GM12878 (cell line): Measurements from ENCODE around the gene NIPA2. TPM values are rescaled to one million over a fixed set of nuclear protein-coding genes. Genes with fewer than 3 reads are reported as not detected.

Experiments
- ATAC-seq: fragments of 200-7000 bp; cut with Tn5 transposase; 3 replicates; pipeline ENCODE4 v1.9.1; 2020; ENCODE audit warnings: mild to moderate bottlenecking, moderate library complexity
- BruUV-seq: library from RNA; stranded (reverse); fragments of 400-500 nt; replicated peaks from 2 replicates; lab custom pipeline; 2021; lab: Mats Ljungman, UMichigan
- CTCF ChIA-PET: fragments of 300-600 bp; sonication (Branson Sonifier 250); formaldehyde crosslinking; extraction: SDS; loops from one replicate; lab custom pipeline; 2021; ENCODE audit warnings: inconsistent platforms; lab: Yijun Ruan, JAX
- POLR2A ChIA-PET: fragments of 350-600 bp; formaldehyde crosslinking; extraction: SDS; loops from one replicate; lab custom pipeline; 2021; ENCODE audit warnings: inconsistent platforms; lab: Charles Lee
- RAD21 ChIA-PET: fragments of 300-600 bp; sonication (Branson Sonifier 250); formaldehyde crosslinking; loops from one replicate; lab custom pipeline; 2023; ENCODE audit warnings: antibody characterized with exemption; ENCODE audit not compliant: unreplicated experiment; lab: Charles Lee
- SMC1A ChIA-PET: fragments of 300-600 bp; sonication (Branson Sonifier 250); formaldehyde crosslinking; loops from one replicate; lab custom pipeline; 2023; ENCODE audit not compliant: unreplicated experiment, uncharacterized antibody; lab: Charles Lee
- DNase-seq: peaks from one replicate; pipeline ENCODE4 v3.0.0-alpha.2; 2011; ENCODE audit warnings: low read depth, low spot score
- FAIRE-seq: peaks from 3 replicates; lab custom pipeline; 2011; peaks lifted over from hg19 to GRCh38; lab: Jason Lieb, UNC
- H2AFZ ChIP-seq: 2 replicates; pipeline ENCODE4 v1.6.0; 2011; ENCODE audit warnings: low read depth, low read length, control low read depth; ENCODE audit not compliant: control insufficient read depth
- H3K27ac ChIP-seq: 2 replicates; pipeline ENCODE4 v1.5.1; 2011; ENCODE audit warnings: control low read depth; ENCODE audit not compliant: control insufficient read depth, insufficient read depth
- H3K27me3 ChIP-seq, 2 experiments: replicated peaks in 1 of 2; 2 replicates each; pipeline versions ENCODE4 v1.6.0 to v1.6.1; 2011; ENCODE audit warnings: low read length in 1 of 2; ENCODE audit not compliant: control insufficient read depth in 2 of 2, insufficient read depth in 2 of 2
- H3K36me3 ChIP-seq, 2 experiments: 2 replicates each; pipeline ENCODE4 v1.5.1; 2011; ENCODE audit warnings: low read length in 1 of 2; ENCODE audit not compliant: control insufficient read depth in 2 of 2, insufficient read depth in 2 of 2
- H3K4me1 ChIP-seq: 2 replicates; pipeline ENCODE4 v1.6.1; 2011; ENCODE audit warnings: mild to moderate bottlenecking, low read length, moderate library complexity, mixed read lengths; ENCODE audit not compliant: control insufficient read depth, insufficient read depth
- H3K4me2 ChIP-seq: 2 replicates; pipeline ENCODE4 v1.6.0; 2011; ENCODE audit warnings: control low read depth; ENCODE audit not compliant: control insufficient read depth, insufficient read depth
- H3K4me3 ChIP-seq: fragments of 200-600 bp; sonication (generic); 2 replicates; pipeline ENCODE4 v1.5.1; 2016
- H3K79me2 ChIP-seq: 2 replicates; pipeline ENCODE4 v1.6.0; 2011; ENCODE audit warnings: low read length; ENCODE audit not compliant: control insufficient read depth, insufficient read depth
- H3K9ac ChIP-seq: 2 replicates; pipeline ENCODE4 v1.8.0; 2011; ENCODE audit warnings: low read length, control low read depth, mixed read lengths; ENCODE audit not compliant: control insufficient read depth, insufficient read depth
- H3K9me3 ChIP-seq: replicated peaks from 3 replicates; pipeline ENCODE4 v1.5.1; 2011; ENCODE audit warnings: mild to moderate bottlenecking, low read length; ENCODE audit not compliant: control insufficient read depth, insufficient read depth
- H4K20me1 ChIP-seq: 2 replicates; pipeline ENCODE4 v1.6.0; 2011; ENCODE audit not compliant: control insufficient read depth, insufficient read depth
- CHD1 ChIP-seq: IDR thresholded peaks from 2 replicates; pipeline ENCODE4 v1.6.1; 2012; ENCODE audit warnings: low read depth, low read length, improper control_type of control experiment
- EGR1 ChIP-seq, 2 experiments: IDR thresholded peaks; 1 replicate in 1 of 2; 2 replicates in 1 of 2; pipeline ENCODE4 v1.6.1; 2011 to 2012; ENCODE audit warnings: low read depth in 2 of 2, low read length in 2 of 2, borderline replicate concordance in 1 of 2, mild to moderate bottlenecking in 1 of 2, moderate library complexity in 1 of 2
- GATAD2B ChIP-seq: fragments of 450-650 bp; conservative IDR thresholded peaks from 2 replicates; pipeline ENCODE4 v1.6.1; 2017; ENCODE audit warnings: low read depth, mild to moderate bottlenecking, moderate library complexity
- IKZF2 ChIP-seq, 2 experiments: fragments of 450-650 bp; IDR thresholded peaks; 2 replicates each; pipeline ENCODE4 v1.6.1; 2017; ENCODE audit warnings: mild to moderate bottlenecking in 2 of 2, moderate library complexity in 2 of 2
- NFIC ChIP-seq: IDR thresholded peaks from 2 replicates; pipeline ENCODE4 v1.6.1; 2012; ENCODE audit warnings: low read depth, mild to moderate bottlenecking, inconsistent platforms, low read length, moderate library complexity
- POLR2AphosphoS5 ChIP-seq: IDR thresholded peaks from 2 replicates; pipeline ENCODE4 v1.6.1; 2011; ENCODE audit warnings: mild to moderate bottlenecking, low read length, inconsistent platforms
- SP1 ChIP-seq: IDR thresholded peaks from one replicate; pipeline ENCODE4 v1.6.1; 2011; ENCODE audit warnings: low read depth, low read length
- SREBF2 ChIP-seq: IDR thresholded peaks from 2 replicates; pipeline ENCODE4 v1.6.1; 2012; ENCODE audit warnings: mild to moderate bottlenecking, low read length
- SUPT20H ChIP-seq: IDR thresholded peaks from 2 replicates; pipeline ENCODE4 v1.6.1; 2011; ENCODE audit warnings: low read depth, mild to moderate bottlenecking, low read length, moderate library complexity, borderline replicate concordance; ENCODE audit not compliant: control insufficient read depth
- WGBS: methylation state at CpG from one replicate; pipeline ENCODE4 v1.1.6; 2016; ENCODE audit warnings: low lambda C conversion rate; ENCODE audit not compliant: insufficient replicate concordance, insufficient coverage; ENCODE audit errors: missing lambda C conversion rate; 5-methylcytosine and 5-hydroxymethylcytosine counted together
- in situ Hi-C: fragments of 300-500 bp; cut with MboI; formaldehyde crosslinking; loops from 9 replicates; pipeline ENCODE4 v1.14.3; 2018; ENCODE audit warnings: mixed read lengths
- intact Hi-C: fragments of 100-400 bp; cut with micrococcal nuclease; formaldehyde crosslinking; loops from one replicate; pipeline ENCODE4 v1.14.2; 2022; ENCODE audit not compliant: unreplicated experiment
- polyA plus RNA-seq, 11 experiments: library from polyadenylated mRNA; depleted of rRNA in 4 of 11; unstranded in 6 of 11; stranded (reverse) in 5 of 11; fragments of >200 nt; fragmentation: Nextera tagmentation in 4 of 11; fragmentation: Illumina TruSeq in 1 of 11; extraction: Ambion mirVana in 4 of 11; extraction: Trizol in 1 of 11; gene quantifications; 1 replicate in 1 of 11; 2 replicates in 10 of 11; pipeline versions ENCODE4 v1.2.1 to v1.2.3, GENCODE V29; 2011 to 2016; ENCODE audit warnings: inconsistent platforms in 2 of 11, missing spikeins in 2 of 11, low read depth in 1 of 11
- total RNA-seq, 4 experiments: library from RNA; depleted of rRNA in 3 of 4; stranded (reverse); fragments of >200 nt in 3 of 4; fragmentation: Illumina TruSeq in 1 of 4; extraction: Trizol in 1 of 4; gene quantifications; 2 replicates each; pipeline versions ENCODE4 v1.2.1 to v1.2.3, GENCODE V29; 2013 to 2021
- TF ChIP-seq, protein P1 (sequence below): IDR thresholded peaks from 2 replicates; pipeline ENCODE4 v1.6.1; 2011; ENCODE audit warnings: borderline replicate concordance, low read depth, mild to moderate bottlenecking, moderate library complexity, mixed read lengths, low read length; ENCODE audit not compliant: insufficient read depth; ENCODE audit errors: extremely low read length
- TF ChIP-seq, protein P2 (sequence below): IDR thresholded peaks from 2 replicates; pipeline ENCODE4 v1.6.1; 2012; ENCODE audit warnings: mild to moderate bottlenecking, low read depth, low read length

NIPA2 gene
- total and polyA plus RNA-seq, 10 of the 15 experiments (the other 5 are each of a cell fraction or from before 2014, with no cell fraction given) = 24.4 to 159 (median 96.5) TPM

GRCh38 chr15:22895465-22896190 lies 57.2 kb downstream of the NIPA2 start (continued):
- no peak for TF ChIP-seq EGR1 (IDR thresholded peaks at IDR 0.05; ENCODE audit: borderline replicate concordance in 1 of 2, low read depth in 2 of 2, low read length in 2 of 2)
- TF ChIP-seq, protein P1, sequence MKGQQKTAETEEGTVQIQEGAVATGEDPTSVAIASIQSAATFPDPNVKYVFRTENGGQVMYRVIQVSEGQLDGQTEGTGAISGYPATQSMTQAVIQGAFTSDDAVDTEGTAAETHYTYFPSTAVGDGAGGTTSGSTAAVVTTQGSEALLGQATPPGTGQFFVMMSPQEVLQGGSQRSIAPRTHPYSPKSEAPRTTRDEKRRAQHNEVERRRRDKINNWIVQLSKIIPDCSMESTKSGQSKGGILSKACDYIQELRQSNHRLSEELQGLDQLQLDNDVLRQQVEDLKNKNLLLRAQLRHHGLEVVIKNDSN = no peak

DNA sequence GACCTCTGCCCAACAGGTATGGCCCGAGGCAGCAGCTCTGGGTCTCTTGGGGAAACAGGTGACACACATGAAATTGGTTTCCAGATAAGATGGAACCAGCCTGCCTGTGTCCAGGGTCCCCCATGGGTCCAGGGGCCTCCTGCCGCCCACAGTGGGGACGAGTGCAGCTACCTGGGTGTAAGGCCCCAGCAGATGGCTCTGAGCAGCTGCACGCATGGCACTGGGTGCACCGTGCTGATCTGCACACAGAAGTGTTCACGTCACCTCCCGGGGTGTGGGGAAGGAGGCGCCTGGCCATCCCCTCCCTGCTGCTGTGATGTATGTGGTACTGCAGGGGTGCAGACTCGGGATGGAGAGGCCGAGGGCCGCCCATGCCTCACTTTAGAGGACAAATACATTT lies 63.6 kb downstream of the NIPA2 start:
- no peaks in the 10 kb centered on the region for H3K4me1 ChIP-seq
- POLR2A ChIA-PET = no interaction called here
- H3K36me3 ChIP-seq = peaks cover 10% of the 10 kb centered on the region in 2 experiments; a peak in 3 of 4 replicates
- H3K4me3 ChIP-seq = no peak overlapping the region
- ATAC-seq (no peak), FAIRE-seq (no peak), DNase-seq (no peak)
- no peak overlapping the region for H3K4me2 ChIP-seq
- TF ChIP-seq NFIC (no peak), SUPT20H (no peak), GATAD2B (no peak), SREBF2 (no peak), POLR2AphosphoS5 (no peak), SP1 (no peak), IKZF2 (IDR thresholded peaks at IDR 0.05) (no peak), CHD1 (no peak)
- TF ChIP-seq, protein P2, sequence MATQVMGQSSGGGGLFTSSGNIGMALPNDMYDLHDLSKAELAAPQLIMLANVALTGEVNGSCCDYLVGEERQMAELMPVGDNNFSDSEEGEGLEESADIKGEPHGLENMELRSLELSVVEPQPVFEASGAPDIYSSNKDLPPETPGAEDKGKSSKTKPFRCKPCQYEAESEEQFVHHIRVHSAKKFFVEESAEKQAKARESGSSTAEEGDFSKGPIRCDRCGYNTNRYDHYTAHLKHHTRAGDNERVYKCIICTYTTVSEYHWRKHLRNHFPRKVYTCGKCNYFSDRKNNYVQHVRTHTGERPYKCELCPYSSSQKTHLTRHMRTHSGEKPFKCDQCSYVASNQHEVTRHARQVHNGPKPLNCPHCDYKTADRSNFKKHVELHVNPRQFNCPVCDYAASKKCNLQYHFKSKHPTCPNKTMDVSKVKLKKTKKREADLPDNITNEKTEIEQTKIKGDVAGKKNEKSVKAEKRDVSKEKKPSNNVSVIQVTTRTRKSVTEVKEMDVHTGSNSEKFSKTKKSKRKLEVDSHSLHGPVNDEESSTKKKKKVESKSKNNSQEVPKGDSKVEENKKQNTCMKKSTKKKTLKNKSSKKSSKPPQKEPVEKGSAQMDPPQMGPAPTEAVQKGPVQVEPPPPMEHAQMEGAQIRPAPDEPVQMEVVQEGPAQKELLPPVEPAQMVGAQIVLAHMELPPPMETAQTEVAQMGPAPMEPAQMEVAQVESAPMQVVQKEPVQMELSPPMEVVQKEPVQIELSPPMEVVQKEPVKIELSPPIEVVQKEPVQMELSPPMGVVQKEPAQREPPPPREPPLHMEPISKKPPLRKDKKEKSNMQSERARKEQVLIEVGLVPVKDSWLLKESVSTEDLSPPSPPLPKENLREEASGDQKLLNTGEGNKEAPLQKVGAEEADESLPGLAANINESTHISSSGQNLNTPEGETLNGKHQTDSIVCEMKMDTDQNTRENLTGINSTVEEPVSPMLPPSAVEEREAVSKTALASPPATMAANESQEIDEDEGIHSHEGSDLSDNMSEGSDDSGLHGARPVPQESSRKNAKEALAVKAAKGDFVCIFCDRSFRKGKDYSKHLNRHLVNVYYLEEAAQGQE = no peak
- no peak overlapping the region for H3K27ac ChIP-seq
- SMC1A ChIA-PET = no interaction called here
- CTCF ChIA-PET = no interaction called here
- no peak overlapping the region for H2AFZ ChIP-seq
- RAD21 ChIA-PET = no interaction called here
- no peak overlapping the region for H3K9ac ChIP-seq
- WGBS = 88% methylated on average over 11 of the region's 11 CpGs
- no TSS peak for BruUV-seq
- no peaks in the 10 kb centered on the region; the same call in 2 of the 3 replicates for H3K9me3 ChIP-seq
- in situ Hi-C loops (no loop called here), intact Hi-C loops (no loop called here)
- H4K20me1 ChIP-seq = no peaks in the 10 kb centered on the region
- no peaks in the 10 kb centered on the region for H3K79me2 ChIP-seq
- no peaks in the 10 kb centered on the region for H3K27me3 ChIP-seq
